IMR-90 (cell line): ENCODE results near the gene CCDC71. TPM values are rescaled to one million over a fixed set of nuclear protein-coding genes. Genes with fewer than 3 reads are reported as not detected.

Experiments used
- ATAC-seq: fragments of 200-7000 bp; cut with Tn5 transposase; 2 replicates; pipeline ENCODE4 v1.9.1; 2020; ENCODE audit warnings: low read depth, mild to moderate bottlenecking, moderate library complexity
- BruUV-seq: library from RNA; stranded (reverse); fragments of 400-500 nt; replicated peaks from 2 replicates; lab custom pipeline; 2021; lab: Mats Ljungman, UMichigan
- CTCF ChIA-PET: fragments of 300-600 bp; formaldehyde crosslinking; extraction: SDS; loops from one replicate; lab custom pipeline; 2021; ENCODE audit warnings: antibody characterized with exemption; lab: Yijun Ruan, JAX
- POLR2A ChIA-PET: fragments of 300-600 bp; sonication (Branson Sonifier 250); formaldehyde crosslinking; loops from one replicate; lab custom pipeline; 2022; ENCODE audit warnings: antibody characterized with exemption; ENCODE audit not compliant: unreplicated experiment; lab: Charles Lee
- DNase-seq: peaks from one replicate; pipeline ENCODE4 v3.0.0; 2013
- H2AFZ ChIP-seq: replicated peaks from 2 replicates; pipeline ENCODE3; 2013; ENCODE audit warnings: low read length, mild to moderate bottlenecking; ENCODE audit not compliant: poor library complexity
- H2AK5ac ChIP-seq: 2 replicates; pipeline ENCODE4 v1.6.1; 2013; ENCODE audit warnings: low read depth, low read length, inconsistent platforms
- H2AK9ac ChIP-seq: replicated peaks from 2 replicates; pipeline ENCODE3; 2013; ENCODE audit warnings: mild to moderate bottlenecking, low read depth, low read length, moderate library complexity; ENCODE audit not compliant: poor library complexity
- H2BK120ac ChIP-seq: 2 replicates; pipeline ENCODE4 v1.6.1; 2013; ENCODE audit warnings: low read depth, low read length, inconsistent platforms
- H2BK15ac ChIP-seq: 3 replicates; pipeline ENCODE4 v1.6.1; 2013; ENCODE audit warnings: low read depth, low read length, inconsistent platforms
- H2BK20ac ChIP-seq: 2 replicates; pipeline ENCODE4 v1.6.1; 2013; ENCODE audit warnings: low read depth, mild to moderate bottlenecking, inconsistent platforms, low read length, moderate library complexity
- H2BK5ac ChIP-seq: 2 replicates; pipeline ENCODE4 v1.6.1; 2013; ENCODE audit warnings: mild to moderate bottlenecking, low read depth, low read length, inconsistent platforms; ENCODE audit not compliant: poor library complexity, severe bottlenecking
- H3K14ac ChIP-seq: replicated peaks from 2 replicates; pipeline ENCODE4 v1.6.1; 2013; ENCODE audit warnings: low read depth, low read length, inconsistent platforms
- H3K18ac ChIP-seq: 2 replicates; pipeline ENCODE4 v1.6.1; 2013; ENCODE audit warnings: low read depth, low read length, control low read depth
- H3K23ac ChIP-seq: 2 replicates; pipeline ENCODE4 v1.6.1; 2013; ENCODE audit warnings: low read depth, low read length, inconsistent platforms
- H3K27ac ChIP-seq: 2 replicates; pipeline ENCODE4 v1.5.1; 2013; ENCODE audit warnings: mild to moderate bottlenecking, control low read depth, low read length; ENCODE audit not compliant: insufficient read depth
- H3K27me3 ChIP-seq: 2 replicates; pipeline ENCODE4 v1.6.1; 2013; ENCODE audit warnings: low read length; ENCODE audit not compliant: control insufficient read depth, insufficient read depth
- H3K36me3 ChIP-seq: 2 replicates; pipeline ENCODE4 v1.6.1; 2013; ENCODE audit warnings: low read length, mixed read lengths; ENCODE audit not compliant: control insufficient read depth, insufficient read depth
- H3K4ac ChIP-seq: 2 replicates; pipeline ENCODE4 v1.6.1; 2013; ENCODE audit warnings: low read depth, low read length, inconsistent platforms
- H3K4me1 ChIP-seq: 2 replicates; pipeline ENCODE4 v1.6.1; 2013; ENCODE audit warnings: low read length, mixed read lengths; ENCODE audit not compliant: control insufficient read depth, insufficient read depth
- H3K4me2 ChIP-seq: 2 replicates; pipeline ENCODE4 v1.6.1; 2013; ENCODE audit warnings: low read depth, mild to moderate bottlenecking, control low read depth, low read length, moderate library complexity
- H3K4me3 ChIP-seq: 2 replicates; pipeline ENCODE4 v1.5.1; 2013; ENCODE audit warnings: low read depth, mild to moderate bottlenecking, control low read depth, low read length, moderate library complexity; ENCODE audit not compliant: insufficient read depth
- H3K56ac ChIP-seq: 2 replicates; pipeline ENCODE4 v1.6.1; 2013; ENCODE audit warnings: low read length, inconsistent platforms; ENCODE audit not compliant: insufficient read depth; ENCODE audit errors: extremely low read depth
- H3K79me1 ChIP-seq, 2 experiments: 2 replicates each; pipeline ENCODE4 v1.6.1; 2013; ENCODE audit warnings: low read length in 2 of 2, inconsistent platforms in 1 of 2, low read depth in 1 of 2
- H3K9ac ChIP-seq: 2 replicates; pipeline ENCODE4 v1.6.1; 2013; ENCODE audit warnings: low read depth, low read length, control low read depth
- H3K9me1 ChIP-seq: 2 replicates; pipeline ENCODE4 v1.6.1; 2013; ENCODE audit warnings: low read length, inconsistent platforms; ENCODE audit not compliant: insufficient read depth
- H3K9me3 ChIP-seq: 2 replicates; pipeline ENCODE4 v1.6.1; 2013; ENCODE audit warnings: low read length; ENCODE audit not compliant: control insufficient read depth, insufficient read depth
- H4K20me1 ChIP-seq: 2 replicates; pipeline ENCODE4 v1.6.1; 2013; ENCODE audit warnings: low read length, inconsistent platforms; ENCODE audit not compliant: insufficient read depth
- H4K5ac ChIP-seq: 2 replicates; pipeline ENCODE4 v1.6.1; 2013; ENCODE audit warnings: mild to moderate bottlenecking, low read depth, low read length, control low read depth
- H4K8ac ChIP-seq, 2 experiments: 2 replicates each; pipeline ENCODE4 v1.6.1; 2013; ENCODE audit warnings: low read depth in 2 of 2, low read length in 2 of 2, control low read depth in 1 of 2, inconsistent platforms in 1 of 2
- H4K91ac ChIP-seq: 2 replicates; pipeline ENCODE4 v1.6.1; 2013; ENCODE audit warnings: low read depth, low read length, inconsistent platforms; ENCODE audit not compliant: insufficient read depth
- BHLHE40 ChIP-seq: fragments of 150-350 bp; IDR thresholded peaks from 2 replicates; pipeline ENCODE4 v1.6.1; 2016; ENCODE audit warnings: mild to moderate bottlenecking, low read depth, low read length
- CEBPB ChIP-seq: IDR thresholded peaks from 2 replicates; pipeline ENCODE4 v1.6.1; 2012; ENCODE audit warnings: low read depth, low read length, improper control_type of control experiment
- CTCF ChIP-seq: conservative IDR thresholded peaks from 2 replicates; pipeline ENCODE4 v1.5.1; 2012; ENCODE audit warnings: mild to moderate bottlenecking, low read depth, low read length, improper control_type of control experiment
- FOS ChIP-seq: fragments of 150-350 bp; IDR thresholded peaks from 2 replicates; pipeline ENCODE4 v1.6.1; 2016; ENCODE audit warnings: low read depth, low read length
- MAFK ChIP-seq: IDR thresholded peaks from 2 replicates; pipeline ENCODE4 v1.6.1; 2012; ENCODE audit warnings: low read depth, low read length, improper control_type of control experiment
- MAZ ChIP-seq: IDR thresholded peaks from 2 replicates; pipeline ENCODE4 v1.6.1; 2012; ENCODE audit warnings: low read depth, mild to moderate bottlenecking, low read length, improper control_type of control experiment, moderate library complexity, borderline replicate concordance
- MXI1 ChIP-seq: IDR thresholded peaks from 2 replicates; pipeline ENCODE4 v1.6.1; 2012; ENCODE audit warnings: low read depth, mild to moderate bottlenecking, low read length, moderate library complexity, borderline replicate concordance
- NFE2L2 ChIP-seq: fragments of 150-350 bp; IDR thresholded peaks from 2 replicates; pipeline ENCODE4 v1.6.1; 2016; ENCODE audit warnings: low read depth, mild to moderate bottlenecking, low read length
- POLR2A ChIP-seq: IDR thresholded peaks from 2 replicates; pipeline ENCODE4 v1.6.1; 2012; ENCODE audit warnings: mild to moderate bottlenecking, low read depth, low read length
- RAD21 ChIP-seq: IDR thresholded peaks from 2 replicates; pipeline ENCODE4 v1.6.1; 2012; ENCODE audit warnings: low read length, improper control_type of control experiment
- RFX5 ChIP-seq: IDR thresholded peaks from 2 replicates; pipeline ENCODE4 v1.8.0; 2012; ENCODE audit warnings: low read depth, mild to moderate bottlenecking, low read length, moderate library complexity
- SMC3 ChIP-seq: fragments of 150-350 bp; IDR thresholded peaks from 2 replicates; pipeline ENCODE4 v1.6.1; 2016; ENCODE audit warnings: low read depth, mild to moderate bottlenecking, antibody characterized with exemption, low read length, moderate library complexity
- WGBS, 2 experiments: methylation state at CpG; one replicate each; pipeline versions ENCODE4 v1.1.5 to v1.1.7; 2013; ENCODE audit warnings: missing lambda C conversion rate in 2 of 2; ENCODE audit not compliant: insufficient read length in 1 of 2; ENCODE audit errors: extremely low coverage in 2 of 2; 5-methylcytosine and 5-hydroxymethylcytosine counted together
- dilution Hi-C: fragments of 300-500 bp; cut with HindIII; formaldehyde crosslinking; loops from one replicate; pipeline ENCODE4 v1.14.3; 2018; ENCODE audit warnings: low sequenced_read_pairs; ENCODE audit not compliant: unreplicated experiment
- in situ Hi-C: fragments of 300-500 bp; cut with MboI; formaldehyde crosslinking; loops from 3 replicates; pipeline ENCODE4 v1.14.3; 2019; ENCODE audit warnings: low sequenced_read_pairs, inconsistent platforms, mixed read lengths
- intact Hi-C: fragments of 100-400 bp; cut with micrococcal nuclease; formaldehyde crosslinking; loops from 2 replicates; pipeline ENCODE4 v1.10.0; 2022
- polyA plus RNA-seq, 3 experiments: library from polyadenylated mRNA; depleted of rRNA; stranded (reverse); fragments of >200 nt; gene quantifications; 2 replicates each; pipeline ENCODE4 v1.2.3, GENCODE V29; 2012; ENCODE audit warnings: low replicate concordance in 1 of 3
- total RNA-seq: library from RNA; depleted of rRNA; stranded (reverse); fragments of >200 nt; gene quantifications from 2 replicates; pipeline ENCODE4 v1.2.3, GENCODE V29; 2012
- TF ChIP-seq, protein P1 (sequence below): fragments of 150-350 bp; IDR thresholded peaks from 2 replicates; pipeline ENCODE4 v1.6.1; 2017; ENCODE audit warnings: mild to moderate bottlenecking, antibody characterized with exemption, low read length, low read depth
- TF ChIP-seq, protein P2 (sequence below): fragments of 150-350 bp; IDR thresholded peaks from 2 replicates; pipeline ENCODE4 v1.6.1; 2016; ENCODE audit warnings: low read depth, mild to moderate bottlenecking, low read length, moderate library complexity, borderline replicate concordance

Gene CCDC71
- total and polyA plus RNA-seq, 2 of the 4 experiments (the other 2 are of a cell fraction) = 29.4 to 35.9 TPM

DNA sequence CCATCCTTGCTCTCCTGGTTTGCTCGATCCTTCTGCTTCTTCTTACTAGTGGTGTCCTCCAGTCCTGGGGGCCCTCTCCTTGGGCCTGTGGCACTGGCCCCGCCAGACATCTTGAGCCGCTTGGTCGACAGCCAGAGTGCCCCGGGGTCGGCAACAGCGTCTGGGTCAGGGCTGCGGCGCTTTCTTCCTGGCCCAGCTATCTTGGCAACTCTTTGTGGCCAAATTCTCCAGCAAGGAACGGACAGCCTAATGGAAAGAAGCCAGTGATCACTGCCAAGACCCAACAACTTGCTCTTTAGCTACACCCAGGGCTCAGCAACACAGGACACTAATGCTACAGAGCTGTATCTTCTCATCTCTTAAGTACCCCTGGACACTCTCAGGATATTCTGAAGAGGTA, 47.1 kb downstream of the CCDC71 start:
- H2BK20ac ChIP-seq = no peak overlapping the region
- WGBS, 2 experiments = 100% methylated on average over 2 of the region's 10 CpGs; no CpG with 5 or more reads in 1 of the 2 experiments
- DNase-seq = no peak
- peak overlapping the region; percentile 55 for H2AK9ac ChIP-seq
- ChIA-PET CTCF (no interaction called here), POLR2A (interaction anchor here (0.5 kb wide), 1 partner anchor 54 kb away, joined by 4 read pairs; no protein-coding TSS in a partner anchor)
- H3K9ac ChIP-seq = no peak overlapping the region
- no peak overlapping the region for H3K4me3 ChIP-seq
- no peak overlapping the region for H3K56ac ChIP-seq
- peaks cover 10% of the 10 kb centered on the region; the same call in 1 of the 2 replicates for H3K9me1 ChIP-seq
- H3K4ac ChIP-seq = no peak overlapping the region
- H2AK5ac ChIP-seq = no peak overlapping the region
- H2BK120ac ChIP-seq = no peak overlapping the region
- no peak for ATAC-seq
- H3K36me3 ChIP-seq = peaks cover 74% of the 10 kb centered on the region
- H3K4me2 ChIP-seq = no peak overlapping the region
- in situ Hi-C loops (no loop called here), dilution Hi-C loops (no loop called here), intact Hi-C loops (no loop called here)
- H3K79me1 ChIP-seq = peaks cover 10 to 46% of the 10 kb centered on the region in 2 experiments
- no peak overlapping the region for H4K5ac ChIP-seq
- H3K9me3 ChIP-seq = no peaks in the 10 kb centered on the region
- H2BK5ac ChIP-seq = no peak overlapping the region
- H4K91ac ChIP-seq = no peak overlapping the region
- peaks cover 6% of the 10 kb centered on the region for H4K20me1 ChIP-seq
- no peak overlapping the region for H3K14ac ChIP-seq
- no peak for TF ChIP-seq CEBPB
- TF ChIP-seq, protein P1, sequence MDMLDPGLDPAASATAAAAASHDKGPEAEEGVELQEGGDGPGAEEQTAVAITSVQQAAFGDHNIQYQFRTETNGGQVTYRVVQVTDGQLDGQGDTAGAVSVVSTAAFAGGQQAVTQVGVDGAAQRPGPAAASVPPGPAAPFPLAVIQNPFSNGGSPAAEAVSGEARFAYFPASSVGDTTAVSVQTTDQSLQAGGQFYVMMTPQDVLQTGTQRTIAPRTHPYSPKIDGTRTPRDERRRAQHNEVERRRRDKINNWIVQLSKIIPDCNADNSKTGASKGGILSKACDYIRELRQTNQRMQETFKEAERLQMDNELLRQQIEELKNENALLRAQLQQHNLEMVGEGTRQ = no peak
- TF ChIP-seq RFX5 = no peak
- no peak for TF ChIP-seq POLR2A
- no peak for TF ChIP-seq MAZ
- no peak for TF ChIP-seq FOS
- TF ChIP-seq MAFK = no peak
- no peak for TF ChIP-seq RAD21
- TF ChIP-seq BHLHE40 = no peak
- TF ChIP-seq CTCF = no peak
- TF ChIP-seq, protein P2, sequence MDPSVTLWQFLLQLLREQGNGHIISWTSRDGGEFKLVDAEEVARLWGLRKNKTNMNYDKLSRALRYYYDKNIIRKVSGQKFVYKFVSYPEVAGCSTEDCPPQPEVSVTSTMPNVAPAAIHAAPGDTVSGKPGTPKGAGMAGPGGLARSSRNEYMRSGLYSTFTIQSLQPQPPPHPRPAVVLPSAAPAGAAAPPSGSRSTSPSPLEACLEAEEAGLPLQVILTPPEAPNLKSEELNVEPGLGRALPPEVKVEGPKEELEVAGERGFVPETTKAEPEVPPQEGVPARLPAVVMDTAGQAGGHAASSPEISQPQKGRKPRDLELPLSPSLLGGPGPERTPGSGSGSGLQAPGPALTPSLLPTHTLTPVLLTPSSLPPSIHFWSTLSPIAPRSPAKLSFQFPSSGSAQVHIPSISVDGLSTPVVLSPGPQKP = no peak
- TF ChIP-seq SMC3 = no peak
- no peak for TF ChIP-seq MXI1
- TF ChIP-seq NFE2L2 = no peak
- H3K27me3 ChIP-seq = no peaks in the 10 kb centered on the region
- H2BK15ac ChIP-seq = no peak overlapping the region
- BruUV-seq = no TSS peak
- H4K8ac ChIP-seq = no peak overlapping the region
- H2AFZ ChIP-seq = no peak overlapping the region
- H3K27ac ChIP-seq = no peak overlapping the region
- H3K18ac ChIP-seq = no peak overlapping the region
- H3K23ac ChIP-seq = peak overlapping the region; percentile 45; the same call in 1 of the 2 replicates
- peaks cover 10% of the 10 kb centered on the region for H3K4me1 ChIP-seq
